ENCODE data around the gene STMND1. TPM values are rescaled to one million over a fixed set of nuclear protein-coding genes. Genes with fewer than 3 reads are reported as not detected.

Gene STMND1
- polyA plus RNA-seq, 1 donor from 2014 or later, result 0.59 TPM

DNA sequence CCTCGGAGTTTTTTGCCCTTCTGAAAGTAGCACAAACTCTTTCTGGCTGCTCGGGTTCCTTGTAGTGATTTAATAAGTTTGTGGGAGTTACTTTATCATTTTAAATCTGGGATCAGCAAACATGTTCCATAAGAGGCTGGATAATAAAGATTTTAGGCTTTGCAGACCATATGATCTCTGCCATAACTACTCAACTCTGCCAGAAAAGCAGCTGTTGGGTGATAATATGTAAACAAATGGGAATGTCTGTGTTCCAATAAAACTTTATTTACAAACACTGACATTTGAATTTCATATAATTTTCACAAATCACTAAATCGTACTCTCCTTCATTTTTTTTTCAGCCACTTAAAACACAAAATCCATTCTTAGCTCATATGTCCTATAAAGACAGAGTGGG is 3.9 kb upstream of the STMND1 start:
- no peaks in the 10 kb centered on the region for H3K9me3 ChIP-seq (ENCODE audit: low read length)
- H3K4me3 ChIP-seq (ENCODE audit: low read length), result no peak overlapping the region
- no peaks in the 10 kb centered on the region for H3F3A ChIP-seq (ENCODE audit: insufficient read depth, low read length, poor library complexity, severe bottlenecking)
- TF ChIP-seq EZH2 (IDR thresholded peaks at IDR 0.05; ENCODE audit: borderline replicate concordance, insufficient read depth, low read length, poor library complexity, severe bottlenecking), result no peak
- TF ChIP-seq, protein P1, sequence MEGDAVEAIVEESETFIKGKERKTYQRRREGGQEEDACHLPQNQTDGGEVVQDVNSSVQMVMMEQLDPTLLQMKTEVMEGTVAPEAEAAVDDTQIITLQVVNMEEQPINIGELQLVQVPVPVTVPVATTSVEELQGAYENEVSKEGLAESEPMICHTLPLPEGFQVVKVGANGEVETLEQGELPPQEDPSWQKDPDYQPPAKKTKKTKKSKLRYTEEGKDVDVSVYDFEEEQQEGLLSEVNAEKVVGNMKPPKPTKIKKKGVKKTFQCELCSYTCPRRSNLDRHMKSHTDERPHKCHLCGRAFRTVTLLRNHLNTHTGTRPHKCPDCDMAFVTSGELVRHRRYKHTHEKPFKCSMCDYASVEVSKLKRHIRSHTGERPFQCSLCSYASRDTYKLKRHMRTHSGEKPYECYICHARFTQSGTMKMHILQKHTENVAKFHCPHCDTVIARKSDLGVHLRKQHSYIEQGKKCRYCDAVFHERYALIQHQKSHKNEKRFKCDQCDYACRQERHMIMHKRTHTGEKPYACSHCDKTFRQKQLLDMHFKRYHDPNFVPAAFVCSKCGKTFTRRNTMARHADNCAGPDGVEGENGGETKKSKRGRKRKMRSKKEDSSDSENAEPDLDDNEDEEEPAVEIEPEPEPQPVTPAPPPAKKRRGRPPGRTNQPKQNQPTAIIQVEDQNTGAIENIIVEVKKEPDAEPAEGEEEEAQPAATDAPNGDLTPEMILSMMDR (IDR thresholded peaks at IDR 0.05; ENCODE audit: poor library complexity, severe bottlenecking), result no peak
- no peak overlapping the region for H3K27ac ChIP-seq (ENCODE audit: low read length)
- no peaks in the 10 kb centered on the region for H4K20me1 ChIP-seq (ENCODE audit: insufficient read depth)
- peaks cover 26% of the 10 kb centered on the region for H3K27me3 ChIP-seq (ENCODE audit: insufficient read depth, low read depth, low read length)
- H3K9ac ChIP-seq (ENCODE audit: low read length), result no peak overlapping the region
- H3K4me2 ChIP-seq (ENCODE audit: low read length), result no peak overlapping the region
- no peak overlapping the region for H2AFZ ChIP-seq (ENCODE audit: low read depth, low read length)
- no peaks in the 10 kb centered on the region for H3K79me2 ChIP-seq (replicated peaks; ENCODE audit: insufficient read depth, low read length)
- no peaks in the 10 kb centered on the region for H3K36me3 ChIP-seq (ENCODE audit: insufficient read depth, low read length)
- no peaks in the 10 kb centered on the region for H3K9me2 ChIP-seq (ENCODE audit: insufficient read depth, low read length)

DNA sequence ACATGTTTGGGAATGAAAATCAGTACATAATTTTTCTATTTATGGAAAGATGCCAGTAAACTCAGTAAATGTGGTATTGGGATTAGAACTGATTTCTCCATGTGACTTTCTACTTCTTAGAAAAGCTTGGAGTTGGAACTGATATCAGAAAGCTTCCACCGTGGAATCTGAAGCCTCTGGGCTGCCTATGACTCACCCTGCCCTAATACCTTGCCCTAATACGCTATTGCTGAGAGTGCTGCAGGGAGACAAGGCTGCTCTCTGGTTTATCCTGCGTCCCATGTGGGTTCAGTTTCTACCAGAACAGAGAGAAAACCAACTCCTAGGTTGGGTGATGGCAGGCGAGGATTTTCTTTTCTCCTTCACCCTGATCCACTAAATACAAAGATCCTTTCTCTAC is 3.3 kb upstream of the STMND1 start:
- Histone ChIP-seq H3F3A (ENCODE audit: insufficient read depth, low read length, poor library complexity, severe bottlenecking) (no peaks in the 10 kb centered on the region), H3K79me2 (replicated peaks; ENCODE audit: insufficient read depth, low read length) (no peaks in the 10 kb centered on the region), H4K20me1 (ENCODE audit: insufficient read depth) (no peaks in the 10 kb centered on the region), H3K9ac (ENCODE audit: low read length) (no peak overlapping the region), H3K27ac (ENCODE audit: low read length) (no peak overlapping the region), H3K9me3 (ENCODE audit: low read length) (no peaks in the 10 kb centered on the region), H2AFZ (ENCODE audit: low read depth, low read length) (no peak overlapping the region), H3K27me3 (ENCODE audit: insufficient read depth, low read depth, low read length) (peaks cover 29% of the 10 kb centered on the region), H3K9me2 (ENCODE audit: insufficient read depth, low read length) (no peaks in the 10 kb centered on the region), H3K36me3 (ENCODE audit: insufficient read depth, low read length) (no peaks in the 10 kb centered on the region), H3K4me2 (ENCODE audit: low read length) (no peak overlapping the region), H3K4me3 (ENCODE audit: low read length) (no peak overlapping the region)
- no peak for TF ChIP-seq MXI1 (conservative IDR thresholded peaks at IDR 0.05; ENCODE audit: poor library complexity, severe bottlenecking)
- TF ChIP-seq SMC3 (conservative IDR thresholded peaks at IDR 0.05; ENCODE audit: poor library complexity), result no peak
- TF ChIP-seq TAF1 (IDR thresholded peaks at IDR 0.05; ENCODE audit: low read depth), result no peak
- TF ChIP-seq RAD21 (conservative IDR thresholded peaks at IDR 0.05), result no peak
- TF ChIP-seq EP300 (conservative IDR thresholded peaks at IDR 0.05; ENCODE audit: poor library complexity, severe bottlenecking), result no peak
- TF ChIP-seq POLR2AphosphoS5 (IDR thresholded peaks at IDR 0.05), result no peak
- no peak for TF ChIP-seq EZH2 (IDR thresholded peaks at IDR 0.05; ENCODE audit: borderline replicate concordance, insufficient read depth, low read length, poor library complexity, severe bottlenecking)
- TF ChIP-seq, protein P2, sequence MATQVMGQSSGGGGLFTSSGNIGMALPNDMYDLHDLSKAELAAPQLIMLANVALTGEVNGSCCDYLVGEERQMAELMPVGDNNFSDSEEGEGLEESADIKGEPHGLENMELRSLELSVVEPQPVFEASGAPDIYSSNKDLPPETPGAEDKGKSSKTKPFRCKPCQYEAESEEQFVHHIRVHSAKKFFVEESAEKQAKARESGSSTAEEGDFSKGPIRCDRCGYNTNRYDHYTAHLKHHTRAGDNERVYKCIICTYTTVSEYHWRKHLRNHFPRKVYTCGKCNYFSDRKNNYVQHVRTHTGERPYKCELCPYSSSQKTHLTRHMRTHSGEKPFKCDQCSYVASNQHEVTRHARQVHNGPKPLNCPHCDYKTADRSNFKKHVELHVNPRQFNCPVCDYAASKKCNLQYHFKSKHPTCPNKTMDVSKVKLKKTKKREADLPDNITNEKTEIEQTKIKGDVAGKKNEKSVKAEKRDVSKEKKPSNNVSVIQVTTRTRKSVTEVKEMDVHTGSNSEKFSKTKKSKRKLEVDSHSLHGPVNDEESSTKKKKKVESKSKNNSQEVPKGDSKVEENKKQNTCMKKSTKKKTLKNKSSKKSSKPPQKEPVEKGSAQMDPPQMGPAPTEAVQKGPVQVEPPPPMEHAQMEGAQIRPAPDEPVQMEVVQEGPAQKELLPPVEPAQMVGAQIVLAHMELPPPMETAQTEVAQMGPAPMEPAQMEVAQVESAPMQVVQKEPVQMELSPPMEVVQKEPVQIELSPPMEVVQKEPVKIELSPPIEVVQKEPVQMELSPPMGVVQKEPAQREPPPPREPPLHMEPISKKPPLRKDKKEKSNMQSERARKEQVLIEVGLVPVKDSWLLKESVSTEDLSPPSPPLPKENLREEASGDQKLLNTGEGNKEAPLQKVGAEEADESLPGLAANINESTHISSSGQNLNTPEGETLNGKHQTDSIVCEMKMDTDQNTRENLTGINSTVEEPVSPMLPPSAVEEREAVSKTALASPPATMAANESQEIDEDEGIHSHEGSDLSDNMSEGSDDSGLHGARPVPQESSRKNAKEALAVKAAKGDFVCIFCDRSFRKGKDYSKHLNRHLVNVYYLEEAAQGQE (IDR thresholded peaks at IDR 0.05; ENCODE audit: borderline replicate concordance), result no peak
- TF ChIP-seq, protein P1 (IDR thresholded peaks at IDR 0.05; ENCODE audit: poor library complexity, severe bottlenecking), result no peak

Measured in neural cell (in vitro differentiated cells).